Measurements from ENCODE around the gene HSPA14. TPM values are rescaled to one million over a fixed set of nuclear protein-coding genes. Genes with fewer than 3 reads are reported as not detected.

HSPA14 gene
- total and polyA plus RNA-seq, 2 of the 8 experiments (the other 6 are each of a cell fraction or from before 2014, with no cell fraction given), result 20.5 to 36.4 TPM

DNA sequence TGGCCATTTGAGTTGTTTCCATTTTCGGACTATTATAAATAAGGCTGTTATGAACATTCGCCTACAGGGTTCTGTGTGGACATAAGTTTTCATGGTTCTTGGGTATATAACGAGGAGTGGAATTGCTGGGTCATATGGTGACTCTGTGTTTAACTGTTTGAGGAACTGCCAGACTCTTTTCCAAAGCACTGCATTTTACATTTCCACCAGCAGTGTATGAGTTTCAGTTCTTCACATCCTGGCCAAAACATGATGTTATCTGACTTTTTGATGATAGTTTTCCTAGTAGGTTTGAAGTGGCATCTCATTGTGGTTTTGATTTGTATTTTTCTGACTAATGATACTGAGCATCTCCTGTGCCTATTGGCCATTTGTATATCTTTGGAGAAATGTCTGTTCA lies 46.0 kb downstream of the HSPA14 start:
- no peak overlapping the region for H3K56ac ChIP-seq (replicated peaks; ENCODE audit: insufficient read length, low read depth, low read length)
- H2AK5ac ChIP-seq (ENCODE audit: low read depth, low read length), result no peak overlapping the region
- WGBS, 2 experiments (ENCODE audit: extremely low coverage in 1 of 2, insufficient coverage in 1 of 2, insufficient read length in 1 of 2, insufficient replicate concordance in 2 of 2, low coverage in 1 of 2, low lambda C conversion rate in 2 of 2, missing lambda C conversion rate in 1 of 2), result 93% methylated on average over 3 of the region's 3 CpGs; no CpG with 5 or more reads in 1 of the 2 experiments
- H2BK20ac ChIP-seq (ENCODE audit: low read length), result no peak overlapping the region
- no peak overlapping the region for H2BK15ac ChIP-seq (ENCODE audit: low read length)
- no peak overlapping the region for H4K5ac ChIP-seq (ENCODE audit: insufficient read length, low read depth, low read length)
- no peak overlapping the region for H3K23ac ChIP-seq (ENCODE audit: insufficient read length)
- peaks cover 3% of the 10 kb centered on the region; the same call in 1 of the 2 replicates for H3K23me2 ChIP-seq (ENCODE audit: low read depth, low read length)
- no peak overlapping the region for H4K8ac ChIP-seq (ENCODE audit: extremely low read depth, insufficient read depth, low read length)
- no peak overlapping the region for H3K4me3 ChIP-seq (ENCODE audit: extremely low read depth in 1 of 4, insufficient read depth in 2 of 4, low read depth in 3 of 4, low read length in 4 of 4)
- H3K4me1 ChIP-seq (replicated peaks in 1 of 4; ENCODE audit: control insufficient read depth in 3 of 4, insufficient read depth in 4 of 4, low read length in 3 of 4), result peaks cover 0 to 3% (median 0%) of the 10 kb centered on the region in 4 experiments; a peak in 1 of 7 replicates
- H3K27ac ChIP-seq (ENCODE audit: low read depth, low read length), result no peak overlapping the region
- H3K4me2 ChIP-seq (ENCODE audit: insufficient read depth in 1 of 2, low read depth in 2 of 2, low read length in 2 of 2), result no peak overlapping the region
- H2AFZ ChIP-seq (ENCODE audit: low read length), result no peak overlapping the region
- DNase-seq (ENCODE audit: low read depth in 1 of 2, low spot score in 2 of 2) (no peak), FAIRE-seq (no peak)
- no peaks in the 10 kb centered on the region for H3K27me3 ChIP-seq (replicated peaks in 1 of 4; ENCODE audit: control insufficient read depth in 3 of 4, extremely low read depth in 1 of 4, insufficient read depth in 3 of 4, low read length in 3 of 4)
- H3K36me3 ChIP-seq (ENCODE audit: control insufficient read depth in 2 of 4, insufficient read depth in 4 of 4, low read length in 3 of 4), result peaks cover 6 to 34% (median 15%) of the 10 kb centered on the region in 4 experiments; a peak in 7 of 8 replicates
- H4K20me1 ChIP-seq (replicated peaks in 1 of 2; ENCODE audit: control insufficient read depth in 1 of 2, insufficient read depth in 2 of 2, low read length in 2 of 2), result peaks cover 23 to 38% of the 10 kb centered on the region in 2 experiments
- POLR2A ChIA-PET (ENCODE audit: partially characterized antibody), result no interaction called here
- no peak overlapping the region for H3K14ac ChIP-seq (ENCODE audit: insufficient read length)
- H3K9ac ChIP-seq (replicated peaks in 1 of 4; ENCODE audit: extremely low read depth in 1 of 4, low read depth in 3 of 4, low read length in 3 of 4), result no peak overlapping the region
- H2BK120ac ChIP-seq (replicated peaks; ENCODE audit: low read depth, low read length), result no peak overlapping the region
- H3K79me1 ChIP-seq (ENCODE audit: low read depth, low read length), result peaks cover 12% of the 10 kb centered on the region
- H3K18ac ChIP-seq (ENCODE audit: extremely low read depth, low read length), result no peak overlapping the region
- H4K91ac ChIP-seq (replicated peaks; ENCODE audit: insufficient read length, low read length), result no peak overlapping the region
- no peak overlapping the region for H2BK12ac ChIP-seq (ENCODE audit: low read depth, low read length)
- no peaks in the 10 kb centered on the region for H3K9me3 ChIP-seq (ENCODE audit: insufficient read depth in 2 of 2, low read depth in 1 of 2, low read length in 1 of 2)
- CTCF ChIA-PET (ENCODE audit: partially characterized antibody), result no interaction called here
- peaks cover 32 to 96% of the 10 kb centered on the region in 2 experiments for H3K79me2 ChIP-seq (ENCODE audit: control insufficient read depth in 1 of 2, insufficient read depth in 2 of 2, low read length in 2 of 2)
- no peak overlapping the region for H2BK5ac ChIP-seq (ENCODE audit: low read depth, low read length)
- no peak overlapping the region for H3K4ac ChIP-seq (replicated peaks; ENCODE audit: insufficient read length, low read depth, low read length)
- TF ChIP-seq NRF1 (IDR thresholded peaks at IDR 0.05; ENCODE audit: low read depth, low read length) (no peak), EZH2 (IDR thresholded peaks at IDR 0.05; ENCODE audit: low read depth, low read length, severe bottlenecking) (no peak), BCL11A (IDR thresholded peaks at IDR 0.05; ENCODE audit: low read depth in 2 of 2, low read length in 2 of 2) (no peak), RBBP5 (IDR thresholded peaks at IDR 0.05; ENCODE audit: borderline replicate concordance, low read depth, low read length) (no peak), RAD21 (IDR thresholded peaks at IDR 0.05 in 1 of 2, conservative IDR thresholded peaks at IDR 0.05 in 1 of 2; ENCODE audit: low read depth in 2 of 2, low read length in 2 of 2) (no peak), CREB1 (IDR thresholded peaks at IDR 0.05) (no peak), PHF8 (conservative IDR thresholded peaks at IDR 0.05; ENCODE audit: low read depth, low read length) (no peak), KDM4A (IDR thresholded peaks at IDR 0.05; ENCODE audit: low read depth, low read length, severe bottlenecking) (no peak), POLR2A (IDR thresholded peaks at IDR 0.05; ENCODE audit: control extremely low read depth in 1 of 2, low read depth in 2 of 2, low read length in 2 of 2) (no peak), SIRT6 (IDR thresholded peaks at IDR 0.05; ENCODE audit: low read length) (no peak), CBX8 (IDR thresholded peaks at IDR 0.05; ENCODE audit: borderline replicate concordance, low read depth, low read length) (no peak)
- TF ChIP-seq, protein P1, sequence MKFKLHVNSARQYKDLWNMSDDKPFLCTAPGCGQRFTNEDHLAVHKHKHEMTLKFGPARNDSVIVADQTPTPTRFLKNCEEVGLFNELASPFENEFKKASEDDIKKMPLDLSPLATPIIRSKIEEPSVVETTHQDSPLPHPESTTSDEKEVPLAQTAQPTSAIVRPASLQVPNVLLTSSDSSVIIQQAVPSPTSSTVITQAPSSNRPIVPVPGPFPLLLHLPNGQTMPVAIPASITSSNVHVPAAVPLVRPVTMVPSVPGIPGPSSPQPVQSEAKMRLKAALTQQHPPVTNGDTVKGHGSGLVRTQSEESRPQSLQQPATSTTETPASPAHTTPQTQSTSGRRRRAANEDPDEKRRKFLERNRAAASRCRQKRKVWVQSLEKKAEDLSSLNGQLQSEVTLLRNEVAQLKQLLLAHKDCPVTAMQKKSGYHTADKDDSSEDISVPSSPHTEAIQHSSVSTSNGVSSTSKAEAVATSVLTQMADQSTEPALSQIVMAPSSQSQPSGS (IDR thresholded peaks at IDR 0.05; ENCODE audit: low read length), result no peak
- TF ChIP-seq, protein P2, sequence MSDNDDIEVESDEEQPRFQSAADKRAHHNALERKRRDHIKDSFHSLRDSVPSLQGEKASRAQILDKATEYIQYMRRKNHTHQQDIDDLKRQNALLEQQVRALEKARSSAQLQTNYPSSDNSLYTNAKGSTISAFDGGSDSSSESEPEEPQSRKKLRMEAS (IDR thresholded peaks at IDR 0.05), result no peak

Measured in H1 (cell line).